ENCODE data around the gene BAIAP2L2.
A peak's percentile ranks its signal among the peaks of the same experiment; 100 is the strongest.

Gene BAIAP2L2

GRCh38 chr22:38062791-38063190 is 47.7 kb downstream of the BAIAP2L2 start:
- no peak overlapping the region for H3K4me3 ChIP-seq (ENCODE audit: insufficient read depth in 1 of 2, low read depth in 1 of 2, low read length in 2 of 2)
- 89% methylated on average over 3 of the region's 6 CpGs for WGBS
- no peak for DNase-seq

GRCh38 chr22:38056969-38057891 is 53.3 kb downstream of the BAIAP2L2 start, which contains the start of gene PICK1:
PICK1 (plus strand) TSS chr22:38057404; CDS start chr22:38057810, 406 bp downstream.
- H4K8ac ChIP-seq (ENCODE audit: low read length) = peak within 1 kb of the TSS; percentile 97
- H3K23ac ChIP-seq (ENCODE audit: low read length in 2 of 2) = no peak within 1 kb of the TSS
- no peak within 1 kb of the TSS for H2BK12ac ChIP-seq (ENCODE audit: low read length in 2 of 2)
- H3K79me1 ChIP-seq (replicated peaks; ENCODE audit: low read length, poor library complexity, severe bottlenecking) = peaks cover 23% of the 10 kb centered on the region
- peaks cover 8% of the 10 kb centered on the region for H3K4me1 ChIP-seq (ENCODE audit: control insufficient read depth, insufficient read depth, low read depth, low read length)
- H3K14ac ChIP-seq (ENCODE audit: low read length in 2 of 2) = peak within 1 kb of the TSS in 1 of 2 experiments; percentile 57
- no peak within 1 kb of the TSS for H2BK5ac ChIP-seq (ENCODE audit: low read depth, low read length, poor library complexity, severe bottlenecking)
- peaks cover 0 to 12% of the 10 kb centered on the region in 2 experiments for H3K27me3 ChIP-seq (ENCODE audit: control insufficient read depth in 1 of 2, insufficient read depth in 1 of 2, low read length in 2 of 2)
- H2AK5ac ChIP-seq (ENCODE audit: low read length, severe bottlenecking) = peak within 1 kb of the TSS; percentile 81
- peak within 1 kb of the TSS; percentile 79 for H3K4me2 ChIP-seq (ENCODE audit: low read length, poor library complexity, severe bottlenecking)
- H3K27ac ChIP-seq (ENCODE audit: low read length, poor library complexity, severe bottlenecking) = peak within 1 kb of the TSS; percentile 54
- H3K4ac ChIP-seq (ENCODE audit: low read depth in 1 of 2, low read length in 2 of 2) = peak within 1 kb of the TSS; percentile 63 to 69
- peak within 1 kb of the TSS; percentile 87 for H4K91ac ChIP-seq (ENCODE audit: low read length)
- H3K9me3 ChIP-seq (ENCODE audit: control insufficient read depth, low read length) = no peaks in the 10 kb centered on the region
- peak within 1 kb of the TSS; percentile 40 to 90 for H3K18ac ChIP-seq (ENCODE audit: low read depth in 1 of 2, low read length in 2 of 2)
- H3K36me3 ChIP-seq (ENCODE audit: control insufficient read depth in 1 of 2, insufficient read depth in 2 of 2, low read depth in 1 of 2, low read length in 2 of 2) = peaks cover 13 to 19% of the 10 kb centered on the region in 2 experiments
- peak; percentile 92 for DNase-seq
- peak within 1 kb of the TSS; percentile 68 for H2BK15ac ChIP-seq (ENCODE audit: low read depth, poor library complexity, severe bottlenecking)
- peak within 1 kb of the TSS; percentile 45 for H2BK120ac ChIP-seq (ENCODE audit: low read depth, low read length)
- peak within 1 kb of the TSS; percentile 85 for H3K9ac ChIP-seq (ENCODE audit: low read length)
- peak within 1 kb of the TSS; percentile 84 to 90 for H3K4me3 ChIP-seq (ENCODE audit: insufficient read depth in 1 of 2, low read depth in 1 of 2, low read length in 2 of 2)
- 3% methylated on average over 43 of the region's 47 CpGs for WGBS
- H2AFZ ChIP-seq (ENCODE audit: low read depth, low read length) = peak within 1 kb of the TSS; percentile 91

More at GRCh38 chr22:38062791-38063190, 47.7 kb downstream of the BAIAP2L2 start:
- Histone ChIP-seq H3K14ac (ENCODE audit: low read length in 2 of 2) (no peak overlapping the region), H3K79me1 (replicated peaks; ENCODE audit: low read length, poor library complexity, severe bottlenecking) (peaks cover 19% of the 10 kb centered on the region), H2BK120ac (ENCODE audit: low read depth, low read length) (no peak overlapping the region), H3K9me3 (ENCODE audit: control insufficient read depth, low read length) (no peaks in the 10 kb centered on the region), H2AFZ (ENCODE audit: low read depth, low read length) (no peak overlapping the region), H3K27ac (ENCODE audit: low read length, poor library complexity, severe bottlenecking) (no peak overlapping the region), H3K4me1 (ENCODE audit: control insufficient read depth, insufficient read depth, low read depth, low read length) (peaks cover 2% of the 10 kb centered on the region), H4K91ac (ENCODE audit: low read length) (no peak overlapping the region), H3K36me3 (ENCODE audit: control insufficient read depth in 1 of 2, insufficient read depth in 2 of 2, low read depth in 1 of 2, low read length in 2 of 2) (peaks cover 25 to 61% of the 10 kb centered on the region in 2 experiments), H2BK15ac (ENCODE audit: low read depth, poor library complexity, severe bottlenecking) (no peak overlapping the region), H3K23ac (ENCODE audit: low read length in 2 of 2) (no peak overlapping the region), H4K8ac (ENCODE audit: low read length) (no peak overlapping the region), H3K9ac (ENCODE audit: low read length) (no peak overlapping the region), H3K18ac (ENCODE audit: low read depth in 1 of 2, low read length in 2 of 2) (no peak overlapping the region), H2BK12ac (ENCODE audit: low read length in 2 of 2) (no peak overlapping the region), H2AK5ac (ENCODE audit: low read length, severe bottlenecking) (no peak overlapping the region), H3K4me2 (ENCODE audit: low read length, poor library complexity, severe bottlenecking) (no peak overlapping the region), H3K27me3 (ENCODE audit: control insufficient read depth in 1 of 2, insufficient read depth in 1 of 2, low read length in 2 of 2) (no peaks in the 10 kb centered on the region), H2BK5ac (ENCODE audit: low read depth, low read length, poor library complexity, severe bottlenecking) (no peak overlapping the region), H3K4ac (ENCODE audit: low read depth in 1 of 2, low read length in 2 of 2) (no peak overlapping the region)

DNA sequence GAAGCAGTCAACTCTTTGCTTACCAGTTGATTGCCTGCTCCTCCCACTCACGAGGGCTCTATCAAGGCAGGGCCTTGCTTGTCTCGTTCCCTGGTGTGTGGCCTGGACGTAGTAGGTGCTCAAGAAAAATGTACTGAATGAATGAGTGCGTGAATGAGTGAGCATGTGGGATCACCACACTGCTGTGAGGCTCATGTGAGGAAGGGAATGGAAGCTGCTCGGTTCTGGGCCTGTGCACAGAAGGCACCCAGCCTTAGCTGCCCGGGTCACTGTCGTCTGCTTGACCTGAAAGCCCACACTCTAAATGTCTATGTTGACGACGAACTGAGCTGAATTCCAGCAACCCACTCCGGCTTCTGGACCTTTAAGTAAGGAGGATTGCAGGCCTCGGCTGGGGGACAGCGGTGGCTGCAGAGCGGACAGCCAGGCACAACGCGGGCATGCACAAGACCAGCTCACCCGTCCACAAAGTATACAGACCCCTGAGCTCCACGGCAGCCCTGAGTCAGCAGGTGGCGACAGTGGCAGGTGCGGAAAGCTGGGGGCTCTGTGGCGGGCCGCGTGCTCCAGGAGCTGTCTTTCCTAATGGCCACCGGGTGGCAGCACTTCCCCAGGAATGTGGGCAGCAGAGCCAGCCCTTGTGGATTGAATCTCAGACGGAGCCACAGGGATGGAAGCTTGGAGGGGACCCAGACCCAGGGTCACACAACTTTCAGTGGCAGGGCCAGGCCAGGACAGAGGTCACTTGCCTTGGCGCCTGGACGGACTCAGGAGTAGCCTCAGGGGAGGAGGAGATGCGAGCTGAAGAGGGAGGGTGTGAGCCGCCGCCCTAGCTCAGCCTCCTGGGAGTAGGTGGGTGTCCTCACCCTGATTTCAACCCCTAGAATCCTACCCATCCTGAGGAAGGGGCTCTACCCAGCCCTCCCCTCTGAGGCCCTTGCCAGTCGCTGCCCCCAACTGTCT is 58.3 kb downstream of the BAIAP2L2 start:
- H3K18ac ChIP-seq (ENCODE audit: low read depth in 1 of 2, low read length in 2 of 2) = no peak overlapping the region
- peak overlapping the region; percentile 23 for H3K4me2 ChIP-seq (ENCODE audit: low read length, poor library complexity, severe bottlenecking)
- no peak overlapping the region for H3K4ac ChIP-seq (ENCODE audit: low read depth in 1 of 2, low read length in 2 of 2)
- peak overlapping the region; percentile 9 for H4K91ac ChIP-seq (ENCODE audit: low read length)
- H3K79me1 ChIP-seq (replicated peaks; ENCODE audit: low read length, poor library complexity, severe bottlenecking) = no peaks in the 10 kb centered on the region
- peak; percentile 78 for DNase-seq
- H4K8ac ChIP-seq (ENCODE audit: low read length) = no peak overlapping the region
- no peak overlapping the region for H3K27ac ChIP-seq (ENCODE audit: low read length, poor library complexity, severe bottlenecking)
- no peak overlapping the region for H3K23ac ChIP-seq (ENCODE audit: low read length in 2 of 2)
- H3K14ac ChIP-seq (ENCODE audit: low read length in 2 of 2) = no peak overlapping the region
- H3K4me1 ChIP-seq (ENCODE audit: control insufficient read depth, insufficient read depth, low read depth, low read length) = peaks cover 5% of the 10 kb centered on the region
- no peak overlapping the region for H2AK5ac ChIP-seq (ENCODE audit: low read length, severe bottlenecking)
- no peak overlapping the region for H2BK120ac ChIP-seq (ENCODE audit: low read depth, low read length)
- peak overlapping the region in 1 of 2 experiments; percentile 30 for H3K4me3 ChIP-seq (ENCODE audit: insufficient read depth in 1 of 2, low read depth in 1 of 2, low read length in 2 of 2)
- peak overlapping the region; percentile 35 to 43 for H2BK12ac ChIP-seq (ENCODE audit: low read length in 2 of 2)
- H3K9ac ChIP-seq (ENCODE audit: low read length) = peak overlapping the region; percentile 43
- H2BK15ac ChIP-seq (ENCODE audit: low read depth, poor library complexity, severe bottlenecking) = no peak overlapping the region
- H3K9me3 ChIP-seq (ENCODE audit: control insufficient read depth, low read length) = no peaks in the 10 kb centered on the region
- H2AFZ ChIP-seq (ENCODE audit: low read depth, low read length) = peak overlapping the region; percentile 54
- no peaks in the 10 kb centered on the region for H3K36me3 ChIP-seq (ENCODE audit: control insufficient read depth in 1 of 2, insufficient read depth in 2 of 2, low read depth in 1 of 2, low read length in 2 of 2)
- 31% methylated on average over 28 of the region's 30 CpGs for WGBS
- H3K27me3 ChIP-seq (ENCODE audit: control insufficient read depth in 1 of 2, insufficient read depth in 1 of 2, low read length in 2 of 2) = peaks cover 0 to 32% of the 10 kb centered on the region in 2 experiments
- no peak overlapping the region for H2BK5ac ChIP-seq (ENCODE audit: low read depth, low read length, poor library complexity, severe bottlenecking)
